Frontal cortex (tissue), 4 donors: ENCODE data around the gene GPC6. TPM values are rescaled to one million over a fixed set of nuclear protein-coding genes. Genes with fewer than 3 reads are reported as not detected.
"Not testable (repeated sequence)": the region's sequence is repeated elsewhere in the genome, so short reads cannot be mapped to it uniquely, and the experiment has no call there.

Experiments used
- DNase-seq, 2 donors: peaks; one replicate each; pipeline ENCODE4 v3.0.0; 2012; ENCODE audit warnings: low spot score in 2 of 2
- FAIRE-seq: peaks from 2 replicates; lab custom pipeline; 2012; peaks lifted over from hg19 to GRCh38; lab: Jason Lieb, UNC
- total RNA-seq: library from RNA; depleted of rRNA; stranded (reverse); fragments of >200 nt; gene quantifications from one replicate; pipeline ENCODE4 v1.2.3, GENCODE V29; 2014
- donor health status: control.
- donor health status: control.
- donor health status: control.

The GPC6 gene
- total RNA-seq, 1 donor from 2014 or later = 9.0 TPM

GRCh38 chr13:94328381-94329041, 1101.9 kb downstream of the GPC6 start:
- DNase-seq (no peak), FAIRE-seq (no peak)

DNA sequence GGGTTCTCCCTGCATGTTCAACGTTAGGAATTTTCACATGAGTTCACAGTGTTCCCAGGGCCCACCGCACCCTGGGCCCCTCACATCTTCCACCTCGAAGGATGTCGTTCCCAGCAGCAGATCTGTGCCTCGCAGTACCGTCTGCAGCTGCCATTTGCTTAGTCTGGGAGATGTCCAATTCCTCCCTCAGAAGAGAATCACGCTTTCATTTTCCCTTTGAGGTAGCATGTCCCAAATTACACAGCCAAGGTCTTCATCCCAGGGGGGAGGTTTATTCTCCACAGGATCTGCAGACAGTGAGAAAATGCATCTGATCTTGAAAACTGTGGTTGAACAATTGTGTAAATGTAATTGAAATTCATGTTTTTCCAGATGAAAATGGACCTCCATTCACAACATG, 1102.7 kb downstream of the GPC6 start:
- FAIRE-seq (no peak), DNase-seq (no peak)

DNA sequence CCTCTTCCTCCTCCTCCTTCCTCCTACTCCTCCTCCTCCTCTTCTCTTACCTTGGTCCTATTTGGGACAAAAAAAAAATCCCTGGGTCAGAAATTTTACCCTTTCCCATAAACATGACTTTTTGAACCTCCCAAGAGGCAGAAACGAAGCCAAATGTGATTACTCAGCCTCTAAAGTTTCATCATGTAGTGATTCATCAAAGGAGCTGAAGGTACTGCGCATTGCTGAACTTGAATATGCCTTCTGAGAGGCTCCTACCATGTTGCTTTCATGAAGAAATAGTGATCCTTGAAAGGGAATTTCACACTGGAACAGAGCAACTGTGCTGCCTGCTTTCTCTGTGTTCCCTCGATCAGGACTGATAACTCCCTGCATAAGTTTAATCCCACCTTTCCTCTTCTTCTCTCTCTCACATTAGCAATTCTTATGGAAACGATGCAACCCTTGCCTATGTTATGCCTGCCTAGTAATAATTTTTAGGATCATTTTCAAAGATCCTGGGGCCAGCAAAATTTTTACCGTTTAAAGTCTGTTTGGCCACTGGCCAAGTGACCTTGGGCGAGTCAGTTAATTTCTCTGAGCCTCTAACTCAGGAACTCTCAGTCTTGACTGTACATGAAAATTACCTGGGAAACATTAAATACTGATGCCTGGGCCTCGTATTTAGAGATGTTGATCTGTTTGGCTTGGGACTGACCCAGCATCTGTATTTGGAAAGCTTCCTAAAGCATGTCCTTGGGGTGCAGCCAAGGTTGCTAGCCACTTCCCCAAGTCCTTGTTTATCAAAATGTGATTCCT, 1103.3 kb downstream of the GPC6 start:
- FAIRE-seq (no peak), DNase-seq (no peak)

DNA sequence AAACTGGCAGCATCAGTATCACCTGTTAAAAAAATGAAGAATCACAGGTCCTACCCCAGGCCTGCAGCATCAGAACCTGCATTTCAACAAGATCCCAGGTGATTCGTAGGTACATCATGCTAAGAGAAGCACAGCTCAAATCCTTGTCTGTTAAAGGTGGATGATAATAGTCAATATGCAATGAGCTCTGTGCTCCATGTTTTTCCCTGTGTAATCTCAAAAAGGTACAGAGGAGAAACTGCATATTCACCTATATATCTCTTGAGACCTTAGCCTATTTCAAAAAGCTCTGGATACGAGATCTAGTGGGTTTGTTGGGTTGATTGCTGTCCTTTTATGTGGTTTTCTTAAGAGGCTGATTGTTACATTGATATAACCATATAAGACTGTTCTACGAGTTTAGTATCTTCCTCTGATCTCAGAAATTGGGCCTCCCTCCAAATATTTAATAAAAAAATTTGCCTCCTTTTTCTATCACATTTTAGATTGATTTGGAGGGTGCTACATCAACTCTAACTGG, 1104.0 kb downstream of the GPC6 start:
- DNase-seq (no peak), FAIRE-seq (no peak)

- FAIRE-seq = no peak
- no peak for DNase-seq
Observed at GRCh38 chr13:94331281-94331680, 1104.7 kb downstream of the GPC6 start.

DNA sequence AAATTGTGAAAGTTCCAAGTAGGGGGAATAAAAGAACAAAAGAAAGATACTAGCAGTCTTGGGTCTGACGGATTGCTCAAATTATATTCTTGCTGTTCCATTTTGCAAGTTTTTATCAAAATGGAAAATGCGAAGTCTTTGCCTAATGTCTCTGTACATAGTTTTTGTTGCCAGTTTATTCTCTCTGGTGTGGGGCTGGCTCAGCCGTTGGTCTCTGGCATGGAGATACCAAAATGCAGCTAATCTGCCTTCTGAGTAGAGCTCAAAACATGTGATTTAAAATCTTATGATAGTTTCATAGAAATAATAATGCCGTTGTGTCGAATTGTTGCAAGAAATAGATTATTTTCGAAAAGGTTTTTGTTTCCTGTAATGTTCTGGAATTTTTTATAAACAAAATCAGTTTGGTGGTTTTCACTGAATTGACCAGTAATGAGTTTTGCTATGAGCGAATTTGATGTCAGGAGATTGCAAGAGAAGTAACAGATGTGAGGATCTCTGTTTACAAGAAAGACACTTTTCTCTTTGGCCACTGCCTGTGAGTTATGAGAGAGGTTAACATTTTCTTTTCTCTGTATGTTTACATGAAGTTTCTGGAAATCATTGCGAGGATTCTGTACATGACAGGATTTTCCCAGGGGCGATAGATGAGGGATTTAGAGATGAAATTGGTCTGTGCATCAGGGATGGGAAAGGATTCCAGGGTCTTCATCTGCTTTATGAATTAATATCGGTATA, 1105.9 kb downstream of the GPC6 start:
- DNase-seq (no peak), FAIRE-seq (no peak)

GRCh38 chr13:94333131-94333820, 1106.7 kb downstream of the GPC6 start:
- FAIRE-seq (no peak), DNase-seq (no peak)

DNA sequence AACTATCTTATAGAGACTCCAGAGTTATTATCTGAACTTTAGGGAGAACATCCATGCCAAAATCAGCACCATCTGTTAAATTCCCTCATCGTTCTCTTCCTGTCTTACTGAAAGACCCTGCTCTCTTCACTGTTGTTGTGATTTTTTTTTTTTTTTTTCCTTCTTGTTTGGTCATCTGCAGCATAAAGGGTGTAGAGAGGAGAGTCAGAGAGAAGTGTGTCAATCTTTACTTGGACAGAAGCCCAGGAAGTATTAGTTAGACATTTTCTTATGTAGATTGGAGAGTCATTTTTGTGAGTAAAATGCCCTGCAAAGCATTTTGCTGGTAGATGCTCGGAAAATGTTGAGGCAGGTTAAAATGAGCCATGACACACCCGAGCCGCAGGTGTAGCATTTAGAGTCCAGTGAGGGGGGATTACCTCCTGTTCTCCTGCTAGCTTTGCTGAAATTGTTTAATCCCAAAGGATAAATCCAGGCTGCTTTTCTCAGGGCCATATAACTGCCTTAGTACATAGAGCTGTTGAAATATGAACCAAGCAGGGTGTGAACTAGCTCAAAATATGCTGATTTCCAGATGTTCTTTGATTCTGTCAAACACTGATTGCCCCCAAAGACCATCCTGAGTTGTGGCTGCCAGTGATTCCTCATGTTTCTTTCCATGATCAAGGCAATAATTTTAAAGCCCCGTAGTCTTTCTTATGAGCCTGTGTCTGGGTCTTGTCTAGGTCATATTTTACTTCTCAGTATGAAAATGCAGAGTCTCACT, 1109.3 kb downstream of the GPC6 start:
- FAIRE-seq = no peak
- no peak for DNase-seq

- DNase-seq = no peak
- FAIRE-seq = no peak
Observed at GRCh38 chr13:94339116-94339687, 1112.6 kb downstream of the GPC6 start.

GRCh38 chr13:94342436-94343242, 1116.0 kb downstream of the GPC6 start:
- DNase-seq = no peak
- FAIRE-seq = no peak

DNA sequence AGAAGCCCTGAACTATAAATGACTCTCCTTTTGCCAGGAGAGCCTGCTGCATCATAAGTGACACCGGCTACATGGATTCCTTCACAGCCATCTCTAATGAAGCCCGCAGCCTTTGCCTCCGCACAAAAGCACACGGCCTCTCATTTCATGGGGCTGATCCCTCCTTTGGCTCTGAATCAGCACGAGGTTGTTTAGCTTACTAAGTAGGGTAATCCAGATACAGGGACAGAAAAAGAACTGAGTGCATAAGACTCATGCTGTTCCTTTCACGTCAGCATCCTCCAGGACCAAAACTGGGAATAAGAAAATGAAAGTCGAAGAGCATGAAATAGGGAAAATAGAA, 1116.6 kb downstream of the GPC6 start:
- FAIRE-seq (no peak), DNase-seq (no peak)

- not testable (repeated sequence) for DNase-seq, FAIRE-seq
Observed at GRCh38 chr13:94343687-94344086, 1117.1 kb downstream of the GPC6 start.

- FAIRE-seq = no peak
- DNase-seq = no peak
Observed at GRCh38 chr13:94344126-94344818, 1117.7 kb downstream of the GPC6 start.

GRCh38 chr13:94345374-94346195, 1119.0 kb downstream of the GPC6 start:
- FAIRE-seq = no peak
- no peak for DNase-seq

GRCh38 chr13:94346261-94347019, 1119.8 kb downstream of the GPC6 start:
- DNase-seq (no peak), FAIRE-seq (no peak)
